DND-41 (cell line): ENCODE measurements around the gene CMSS1.

Source experiments
- ATAC-seq: fragments of 200-7000 bp; cut with Tn5 transposase; 3 replicates; pipeline ENCODE4 v1.9.1; 2021; ENCODE audit warnings: low read depth; ENCODE audit not compliant: insufficient read depth
- DNase-seq: peaks from one replicate; pipeline ENCODE4 v3.0.0-alpha.2; 2020
- H2AFZ ChIP-seq: 2 replicates; pipeline ENCODE4 v1.6.0; 2012; ENCODE audit warnings: low read depth, low read length
- H3K27ac ChIP-seq: 2 replicates; pipeline ENCODE4 v1.5.1; 2012; ENCODE audit warnings: low read length, inconsistent platforms
- H3K27me3 ChIP-seq: fragments of 200-600 bp; sonication (generic); 2 replicates; pipeline ENCODE4 v1.6.0; 2012; ENCODE audit warnings: low read length, mild to moderate bottlenecking, inconsistent platforms; ENCODE audit not compliant: insufficient read depth, poor library complexity
- H3K36me3 ChIP-seq: 2 replicates; pipeline ENCODE4 v1.5.1; 2012; ENCODE audit warnings: low read length, inconsistent platforms; ENCODE audit not compliant: insufficient read depth
- H3K4me1 ChIP-seq: 2 replicates; pipeline ENCODE4 v1.5.1; 2012; ENCODE audit warnings: mild to moderate bottlenecking, low read length; ENCODE audit not compliant: insufficient read depth
- H3K4me2 ChIP-seq: 2 replicates; pipeline ENCODE4 v1.6.0; 2012; ENCODE audit warnings: mild to moderate bottlenecking, moderate library complexity, low read length, inconsistent platforms; ENCODE audit not compliant: insufficient read depth
- H3K4me3 ChIP-seq, 2 experiments: fragments of 200-600 bp in 1 of 2; shearing (Covaris generic) in 1 of 2; 2 replicates each; pipeline ENCODE4 v1.5.1; 2012 to 2016; ENCODE audit warnings: inconsistent platforms in 2 of 2, low read length in 2 of 2, mild to moderate bottlenecking in 2 of 2, low read depth in 1 of 2, moderate library complexity in 1 of 2
- H3K79me2 ChIP-seq: 2 replicates; pipeline ENCODE4 v1.6.0; 2012; ENCODE audit warnings: low read length, inconsistent platforms; ENCODE audit not compliant: insufficient read depth
- H3K9ac ChIP-seq: 2 replicates; pipeline ENCODE4 v1.6.0; 2012; ENCODE audit warnings: low read depth, mild to moderate bottlenecking, inconsistent platforms, low read length, moderate library complexity
- H3K9me3 ChIP-seq: 2 replicates; pipeline ENCODE4 v1.5.1; 2012; ENCODE audit warnings: low read length, moderate library complexity, mild to moderate bottlenecking, inconsistent platforms; ENCODE audit not compliant: insufficient read depth, severe bottlenecking
- H4K20me1 ChIP-seq: 2 replicates; pipeline ENCODE4 v1.6.0; 2012; ENCODE audit warnings: low read length; ENCODE audit not compliant: insufficient read depth
- CTCF ChIP-seq: IDR thresholded peaks from 2 replicates; pipeline ENCODE4 v1.5.1; 2012; ENCODE audit warnings: borderline replicate concordance, low read length, moderate library complexity, mild to moderate bottlenecking; ENCODE audit not compliant: poor library complexity, severe bottlenecking; ENCODE audit errors: extremely low read depth
- EZH2 ChIP-seq: IDR thresholded peaks from 3 replicates; pipeline ENCODE4 v1.6.1; 2012; ENCODE audit warnings: borderline replicate concordance, low read depth, mild to moderate bottlenecking, moderate library complexity, low read length, inconsistent platforms; ENCODE audit not compliant: severe bottlenecking

The CMSS1 gene

GRCh38 chr3:99950921-99951320 is 133.3 kb downstream of the CMSS1 start:
- no peak overlapping the region for H3K4me3 ChIP-seq
- H3K9me3 ChIP-seq: no peaks in the 10 kb centered on the region
- ATAC-seq (peak; percentile 59), DNase-seq (no peak)
- no peak overlapping the region for H3K9ac ChIP-seq
- peaks cover 7% of the 10 kb centered on the region; the same call in 1 of the 2 replicates for H4K20me1 ChIP-seq
- no peak overlapping the region for H2AFZ ChIP-seq
- no peaks in the 10 kb centered on the region for H3K4me1 ChIP-seq
- H3K27ac ChIP-seq: no peak overlapping the region
- TF ChIP-seq CTCF (no peak), EZH2 (no peak)
- no peaks in the 10 kb centered on the region for H3K27me3 ChIP-seq
- no peaks in the 10 kb centered on the region for H3K36me3 ChIP-seq
- H3K4me2 ChIP-seq: no peak overlapping the region
- H3K79me2 ChIP-seq: no peaks in the 10 kb centered on the region

GRCh38 chr3:99951701-99952100 is 134.0 kb downstream of the CMSS1 start:
- H3K79me2 ChIP-seq: no peaks in the 10 kb centered on the region
- no peaks in the 10 kb centered on the region for H3K9me3 ChIP-seq
- no peak overlapping the region for H2AFZ ChIP-seq
- no peak overlapping the region for H3K9ac ChIP-seq
- no peak overlapping the region for H3K4me2 ChIP-seq
- no peak overlapping the region for H3K4me3 ChIP-seq
- DNase-seq (no peak), ATAC-seq (no peak)
- H3K4me1 ChIP-seq: no peaks in the 10 kb centered on the region
- no peaks in the 10 kb centered on the region for H3K27me3 ChIP-seq
- H3K36me3 ChIP-seq: no peaks in the 10 kb centered on the region
- TF ChIP-seq CTCF (no peak), EZH2 (no peak)
- H3K27ac ChIP-seq: no peak overlapping the region
- H4K20me1 ChIP-seq: peaks cover 5% of the 10 kb centered on the region; the same call in 1 of the 2 replicates

- ATAC-seq: no peak
- no peak overlapping the region for H2AFZ ChIP-seq
- no peaks in the 10 kb centered on the region for H3K9me3 ChIP-seq
- H3K27ac ChIP-seq: no peak overlapping the region
- no peaks in the 10 kb centered on the region for H3K27me3 ChIP-seq
- H3K36me3 ChIP-seq: no peaks in the 10 kb centered on the region
- no peak for DNase-seq
- H4K20me1 ChIP-seq: peaks cover 5% of the 10 kb centered on the region; the same call in 1 of the 2 replicates
- no peak overlapping the region for H3K4me3 ChIP-seq
- no peaks in the 10 kb centered on the region for H3K4me1 ChIP-seq
- no peak overlapping the region for H3K4me2 ChIP-seq
- TF ChIP-seq CTCF: no peak
- no peak for TF ChIP-seq EZH2
- H3K9ac ChIP-seq: no peak overlapping the region
- H3K79me2 ChIP-seq: no peaks in the 10 kb centered on the region
These were observed 134.6 kb downstream of the CMSS1 start for GRCh38 chr3:99952306-99952705.

- Histone ChIP-seq H3K27me3 (no peaks in the 10 kb centered on the region), H2AFZ (no peak overlapping the region), H3K27ac (no peak overlapping the region), H3K9ac (no peak overlapping the region), H3K9me3 (no peaks in the 10 kb centered on the region), H3K4me2 (no peak overlapping the region), H3K4me3 (no peak overlapping the region), H4K20me1 (peaks cover 5% of the 10 kb centered on the region; the same call in 1 of the 2 replicates), H3K79me2 (no peaks in the 10 kb centered on the region), H3K36me3 (no peaks in the 10 kb centered on the region), H3K4me1 (no peaks in the 10 kb centered on the region)
- DNase-seq (no peak), ATAC-seq (no peak)
- TF ChIP-seq EZH2: no peak
- TF ChIP-seq CTCF: no peak
These were observed 135.9 kb downstream of the CMSS1 start for GRCh38 chr3:99953596-99953995.
